LHCN-M2 (cell line): Measurements from ENCODE around the gene NEUROG2. TPM values are rescaled to one million over a fixed set of nuclear protein-coding genes. Genes with fewer than 3 reads are reported as not detected.

Experiments
- DNase-seq: peaks from one replicate; pipeline ENCODE4 v3.0.0-alpha.2; 2012; ENCODE audit warnings: low read depth
- total RNA-seq: library from RNA; depleted of rRNA; stranded (reverse); fragments of >200 nt; gene quantifications from 2 replicates; pipeline ENCODE4 v1.2.3, GENCODE V29; 2014

The NEUROG2 gene
- total RNA-seq, 1 experiment from 2014 or later, result not detected

DNA sequence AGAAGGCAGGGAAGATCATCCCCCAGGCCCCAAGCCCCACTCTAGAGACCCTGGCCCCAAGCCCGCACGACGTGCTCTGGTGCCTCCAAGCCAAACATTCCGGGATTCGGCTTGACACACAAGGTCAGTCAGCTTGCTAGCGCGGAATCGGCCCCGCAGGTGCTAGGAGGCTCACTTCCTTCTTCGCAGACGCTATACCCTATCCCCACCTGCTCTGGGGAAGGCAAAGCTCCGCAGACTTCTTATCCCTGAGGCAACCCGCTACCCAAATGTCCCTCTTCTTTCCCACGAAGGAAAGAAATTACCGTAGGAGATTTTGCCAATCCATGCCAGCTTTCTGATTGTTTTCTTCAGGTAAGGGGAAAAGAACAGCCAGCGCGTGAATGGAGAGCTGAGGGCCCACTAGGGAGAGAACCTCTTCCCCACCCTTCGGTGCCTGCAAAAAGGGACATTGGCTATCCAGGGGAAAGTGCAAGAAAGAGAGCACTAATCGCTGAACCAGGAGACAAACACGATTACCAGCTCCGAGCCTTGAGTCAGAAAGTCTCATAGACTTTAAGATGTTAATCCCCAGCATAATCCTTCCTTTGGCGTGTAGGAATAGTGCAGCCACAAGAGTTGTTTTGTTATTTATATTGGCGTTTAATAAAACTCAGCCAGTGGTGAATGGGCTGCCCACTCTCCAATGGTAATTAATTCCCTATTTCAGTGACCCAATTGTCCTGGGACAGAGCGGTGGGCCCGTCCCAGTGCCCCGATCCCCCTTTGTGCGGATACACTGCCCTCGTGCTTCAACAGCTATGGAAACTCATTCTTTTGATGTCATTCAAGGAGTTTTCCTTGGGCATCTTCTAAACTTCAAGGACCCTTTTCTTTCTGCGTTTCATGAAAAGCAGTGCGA is 5.4 kb upstream of the NEUROG2 start:
- DNase-seq, result no peak

DNA sequence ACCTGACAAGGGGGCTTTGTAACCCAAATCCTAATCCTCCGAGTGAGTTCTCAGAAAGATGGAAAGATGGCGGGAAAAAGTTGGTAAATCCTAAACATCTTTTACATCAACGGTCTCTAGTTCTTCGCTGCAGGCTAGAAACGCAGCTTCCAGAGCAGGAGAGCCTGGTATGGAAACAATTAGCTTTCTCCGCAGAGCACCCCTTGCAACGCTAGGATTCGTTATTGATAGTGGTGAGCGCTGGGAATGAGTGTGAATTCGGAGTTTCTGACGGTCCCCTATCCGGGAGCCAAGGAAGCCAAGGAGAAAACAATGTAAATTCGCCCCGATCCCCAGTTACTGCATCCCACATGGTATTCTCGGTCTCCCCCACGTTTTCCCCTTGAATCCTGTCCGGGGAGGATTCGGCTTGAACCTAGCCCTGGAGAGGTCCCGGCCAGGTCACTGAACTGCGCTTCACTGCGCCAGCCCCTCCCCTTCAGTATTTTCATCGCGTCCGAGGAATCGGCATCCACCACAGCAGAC is 4.7 kb upstream of the NEUROG2 start:
- no peak for DNase-seq

DNA sequence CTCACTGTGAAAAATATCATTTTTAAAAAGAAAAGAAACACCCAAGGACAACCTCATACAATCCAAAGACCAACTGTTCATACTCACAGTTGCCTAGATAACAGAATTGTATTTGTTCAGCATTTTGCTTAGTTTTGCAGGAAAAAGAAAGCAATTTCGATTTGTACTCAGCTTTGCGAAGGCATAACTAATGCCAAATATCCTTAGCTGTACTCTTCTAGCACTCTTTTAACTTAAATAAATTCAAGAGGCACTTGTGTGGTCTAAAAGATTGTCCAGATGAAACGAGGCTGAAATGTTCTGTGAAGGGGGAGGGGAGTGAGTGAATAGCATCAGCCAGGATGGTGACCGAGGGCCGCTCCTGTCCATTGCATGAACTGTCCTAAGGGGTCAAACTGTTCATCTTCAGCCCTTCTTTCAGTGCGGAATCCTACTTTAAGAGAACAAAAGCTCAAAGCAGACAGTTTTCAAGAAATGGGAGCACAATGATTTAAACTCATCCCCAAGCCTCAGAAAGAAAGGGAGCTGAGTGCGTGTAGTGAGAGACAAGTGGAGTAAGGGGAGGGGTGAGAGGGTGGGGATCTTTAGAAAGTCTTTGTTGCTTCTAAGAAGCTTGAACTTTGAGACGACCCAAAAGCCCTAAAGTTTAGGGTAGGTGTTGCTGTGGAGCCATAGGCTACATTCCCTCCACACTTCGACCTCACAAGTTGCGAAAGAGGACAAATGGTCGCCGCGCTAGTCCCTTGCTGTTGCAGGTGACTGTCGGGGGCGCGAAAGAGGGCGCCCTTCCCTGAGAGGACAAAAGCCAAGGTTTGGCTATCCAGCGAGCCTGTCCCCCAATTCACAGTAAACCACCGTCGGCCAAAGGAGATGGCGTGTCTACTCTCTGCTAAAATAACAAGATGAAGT is 4.0 kb upstream of the NEUROG2 start:
- no peak for DNase-seq

GRCh38 chr4:112518675-112519074 is 2.7 kb upstream of the NEUROG2 start:
- no peak for DNase-seq

DNA sequence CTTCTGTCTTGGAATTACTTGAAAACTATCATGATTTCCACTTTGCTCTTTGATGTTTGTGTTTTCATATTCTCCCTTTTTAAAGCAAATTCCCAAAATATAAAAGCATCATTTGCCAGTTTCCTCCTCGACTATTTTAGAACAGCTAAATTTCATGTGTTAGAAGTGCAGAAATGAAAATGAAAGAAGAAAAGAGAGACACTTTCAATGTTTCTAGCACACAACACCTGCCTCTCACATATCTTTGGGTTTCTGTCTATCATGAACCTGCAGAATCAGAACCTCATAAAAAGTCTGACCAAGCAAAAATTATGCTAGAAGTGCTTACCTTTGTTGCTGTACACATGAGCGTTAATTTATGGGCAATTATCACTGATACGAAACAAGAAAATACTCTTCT is 1.9 kb upstream of the NEUROG2 start:
- DNase-seq, result no peak

GRCh38 chr4:112517067-112517634 is 1.2 kb upstream of the NEUROG2 start:
- DNase-seq, result no peak

- DNase-seq, result no peak
Observed at GRCh38 chr4:112516471-112517066, 589 bp upstream of the NEUROG2 start.

GRCh38 chr4:112515198-112516065 is 548 bp downstream of the NEUROG2 start:
- peak; percentile 46 for DNase-seq

DNA sequence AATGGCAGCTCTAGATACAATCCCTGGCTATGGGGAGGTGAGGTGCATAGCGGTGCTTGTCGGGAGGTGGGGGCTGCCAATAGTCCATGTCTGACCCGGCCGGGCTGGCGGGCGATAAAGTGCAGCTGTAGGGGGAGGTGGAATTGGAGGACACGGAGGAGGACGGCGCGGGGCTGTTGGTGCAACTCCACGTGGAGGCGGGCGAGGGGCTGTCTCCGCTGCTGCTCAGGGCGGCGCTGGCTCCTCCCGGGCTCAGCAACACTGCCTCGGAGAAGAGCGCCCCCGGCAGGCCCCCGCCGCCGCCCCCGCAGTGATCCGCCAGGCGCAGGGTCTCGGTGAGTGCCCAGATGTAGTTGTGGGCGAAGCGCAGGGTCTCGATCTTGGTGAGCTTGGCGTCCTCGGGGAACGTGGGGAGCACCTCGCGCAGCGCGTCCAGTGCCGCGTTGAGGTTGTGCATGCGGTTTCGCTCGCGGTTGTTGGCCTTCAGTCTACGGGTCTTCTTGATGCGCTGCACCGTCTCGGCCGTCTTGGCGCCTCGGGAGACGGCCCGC is 1.3 kb downstream of the NEUROG2 start:
- DNase-seq, result no peak

DNA sequence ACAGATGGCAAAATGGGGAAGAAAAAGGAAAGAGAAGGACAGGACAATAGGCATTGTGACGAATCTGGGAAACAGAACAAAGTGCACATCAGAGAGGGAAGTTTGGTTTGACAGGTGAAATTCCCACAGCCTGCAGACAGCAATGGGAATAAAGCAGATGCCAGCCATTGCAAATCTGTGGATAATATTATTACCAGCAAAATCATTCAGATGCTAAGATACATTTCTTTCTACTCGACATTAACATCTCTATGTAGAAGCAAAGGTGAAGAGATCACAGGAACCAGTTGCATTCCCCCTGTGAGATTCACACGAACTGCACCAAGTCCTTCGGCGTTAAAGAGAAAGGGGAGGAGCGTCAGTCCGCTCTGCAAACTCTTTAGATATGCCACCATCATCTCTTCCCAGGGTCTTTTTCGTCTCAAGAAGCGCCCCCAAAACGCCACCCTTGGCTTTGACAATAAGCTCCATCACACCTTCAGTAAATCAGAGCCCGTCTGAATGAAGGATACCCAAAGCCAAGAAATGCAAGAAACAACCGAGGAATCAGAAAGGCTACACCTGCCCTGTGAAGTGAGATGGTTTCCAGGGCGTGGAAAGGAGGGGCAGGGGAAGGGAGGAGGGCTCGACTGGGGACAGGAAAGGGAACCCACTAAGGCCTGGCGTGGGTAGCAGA is 1.9 kb downstream of the NEUROG2 start:
- no peak for DNase-seq

DNA sequence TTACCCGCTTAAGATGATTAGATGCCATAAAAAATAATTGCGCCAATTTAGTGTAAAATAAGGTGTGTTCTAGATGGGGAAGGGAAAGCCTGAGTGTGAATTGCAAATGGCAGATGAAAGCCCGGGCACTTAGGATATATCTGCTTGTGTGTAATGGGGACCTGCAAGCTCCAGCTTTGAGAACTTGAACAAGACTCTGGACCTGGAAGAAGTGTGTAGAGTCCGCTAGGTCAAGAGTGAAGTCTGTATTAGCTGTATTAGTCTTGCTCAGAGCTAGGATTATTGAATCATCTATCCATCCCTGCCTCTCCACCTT is 4.2 kb downstream of the NEUROG2 start:
- no peak for DNase-seq

DNA sequence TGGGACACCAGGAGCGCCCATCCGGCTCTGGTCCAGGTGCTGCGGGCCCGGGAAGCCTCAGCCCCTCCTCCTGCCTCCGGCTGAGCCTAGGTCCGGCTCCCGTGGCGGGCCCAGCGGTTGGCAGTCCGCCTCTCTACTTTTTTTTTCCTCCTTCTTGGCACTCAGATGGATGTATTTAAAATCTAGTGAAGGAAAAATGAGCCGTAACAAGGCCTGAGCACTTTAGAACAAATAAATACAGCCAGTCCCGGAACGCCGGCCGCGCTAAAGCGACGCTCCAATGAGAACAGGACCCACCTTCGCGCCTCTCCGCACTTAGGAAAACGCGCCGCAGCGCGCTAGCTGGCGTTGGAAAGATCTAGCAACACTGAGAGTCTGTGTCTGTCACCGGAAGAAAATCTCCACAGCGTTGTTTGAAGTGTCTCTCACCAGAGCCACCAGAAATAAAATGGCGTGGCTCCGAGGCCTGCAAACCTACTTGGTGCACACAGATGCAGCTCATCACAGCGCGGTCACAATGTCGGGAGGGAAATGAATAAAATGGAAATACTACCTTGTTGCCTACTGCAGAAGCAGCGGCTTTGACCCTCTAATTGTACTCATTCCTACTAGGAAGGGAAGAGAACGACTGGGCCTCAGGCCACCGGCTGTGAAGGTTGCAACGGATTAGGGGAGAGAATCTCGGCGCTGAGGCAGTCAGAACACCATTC is 4.7 kb downstream of the NEUROG2 start:
- no peak for DNase-seq

DNA sequence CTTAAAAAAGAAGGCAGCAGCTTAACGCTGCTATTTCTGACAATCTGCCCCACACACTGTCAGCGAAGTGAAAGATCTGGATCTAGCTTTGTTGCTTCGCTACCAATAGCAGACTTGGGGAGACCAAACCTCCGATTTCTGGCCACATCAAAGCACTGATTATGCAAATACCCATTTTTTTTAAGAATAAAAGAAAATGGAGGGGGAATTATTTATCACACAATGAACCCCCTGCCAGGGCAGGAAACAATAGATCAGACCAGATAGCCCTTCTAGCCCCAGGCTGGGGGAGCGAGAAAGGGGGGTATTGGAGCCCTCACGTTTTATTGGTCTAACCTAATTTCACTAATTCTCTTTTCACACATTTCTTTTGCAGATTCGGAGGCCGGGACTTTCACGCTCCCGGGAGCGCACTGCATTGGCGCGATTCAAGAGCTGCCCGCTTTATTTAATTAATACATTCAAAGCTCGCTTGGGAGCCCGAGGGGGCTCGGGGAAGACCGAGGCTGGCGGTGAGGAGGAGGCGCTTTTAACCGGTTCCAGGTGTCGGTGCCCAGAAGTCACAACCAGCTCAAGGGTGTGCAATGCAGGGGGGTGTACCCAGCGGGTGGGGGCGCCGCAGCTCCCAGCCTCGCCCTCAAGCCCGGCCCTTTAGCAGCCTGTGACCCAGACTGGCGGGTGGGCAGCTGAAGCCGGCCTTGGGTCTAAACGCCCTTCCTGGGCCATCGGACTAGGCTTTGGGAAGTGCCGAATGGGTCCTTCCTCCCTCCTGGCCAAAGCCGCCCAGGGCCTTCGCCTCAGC is 5.5 kb downstream of the NEUROG2 start:
- DNase-seq, result no peak

- DNase-seq, result no peak
Observed at GRCh38 chr4:112509243-112510141, 6.5 kb downstream of the NEUROG2 start.

GRCh38 chr4:112508356-112508755 is 7.6 kb downstream of the NEUROG2 start:
- DNase-seq, result no peak

DNA sequence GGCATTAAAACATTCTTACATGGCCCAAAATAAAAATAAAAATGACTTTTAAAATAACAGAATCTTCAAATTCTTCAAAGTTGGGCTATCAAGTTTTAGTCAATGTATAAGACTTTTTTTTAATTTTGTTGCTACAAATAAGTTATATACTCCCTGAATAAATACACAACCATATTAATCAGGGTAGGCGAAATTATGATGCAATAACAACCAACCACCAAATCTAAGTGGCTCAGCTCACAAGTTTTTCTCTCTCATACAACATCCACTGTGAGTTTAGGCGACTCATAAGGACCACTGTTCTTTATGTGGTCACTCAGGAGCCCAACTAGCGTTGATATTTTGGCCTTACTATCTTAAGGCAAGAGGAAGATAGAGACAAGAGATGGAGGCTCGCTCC is 11.2 kb downstream of the NEUROG2 start:
- DNase-seq, result no peak

- no peak for DNase-seq
Observed at GRCh38 chr4:112502871-112503270, 13.1 kb downstream of the NEUROG2 start.
